Activated T-cell treated with anti-CD3 and anti-CD28 coated beads for 24 hours (primary cell): ENCODE measurements around the gene NPHS2.
"Not testable (repeated sequence)": the region's sequence is repeated elsewhere in the genome, so short reads cannot be mapped to it uniquely, and the experiment has no call there.

Experiments used
- DNase-seq: peaks from one replicate; pipeline ENCODE4 v3.0.0-alpha.2; 2020; ENCODE audit warnings: low read depth

NPHS2 gene

DNA sequence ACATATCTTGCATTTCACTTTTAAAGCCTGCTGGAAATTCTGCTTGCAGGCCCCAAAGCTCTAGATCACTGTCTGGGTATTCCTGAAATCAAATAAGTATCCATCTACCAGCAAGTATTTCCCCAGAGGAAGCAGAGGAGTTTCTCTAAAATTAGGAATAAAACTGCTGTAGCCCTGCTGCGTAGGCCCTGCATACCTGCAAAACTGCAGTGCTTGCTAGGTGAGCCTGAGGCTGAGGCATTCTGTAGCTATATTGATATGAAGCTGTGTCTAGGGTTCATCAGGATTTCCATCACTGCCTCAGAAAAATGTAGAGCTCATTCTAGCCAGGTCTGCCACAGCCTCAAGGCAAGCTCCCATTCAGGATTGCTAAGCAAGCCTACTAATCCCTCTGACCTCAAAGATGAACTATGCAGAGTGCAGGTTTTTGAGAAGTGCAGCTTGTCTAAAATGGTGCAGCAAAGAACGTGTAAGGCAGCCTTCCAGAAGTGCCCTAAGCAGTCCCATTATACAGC, 28.7 kb downstream of the NPHS2 start:
- DNase-seq, result no peak

- no peak for DNase-seq
These were observed 30.4 kb downstream of the NPHS2 start for GRCh38 chr1:179545321-179545720.

- no peak for DNase-seq
These were observed 34.0 kb downstream of the NPHS2 start for GRCh38 chr1:179541774-179542173.

DNA sequence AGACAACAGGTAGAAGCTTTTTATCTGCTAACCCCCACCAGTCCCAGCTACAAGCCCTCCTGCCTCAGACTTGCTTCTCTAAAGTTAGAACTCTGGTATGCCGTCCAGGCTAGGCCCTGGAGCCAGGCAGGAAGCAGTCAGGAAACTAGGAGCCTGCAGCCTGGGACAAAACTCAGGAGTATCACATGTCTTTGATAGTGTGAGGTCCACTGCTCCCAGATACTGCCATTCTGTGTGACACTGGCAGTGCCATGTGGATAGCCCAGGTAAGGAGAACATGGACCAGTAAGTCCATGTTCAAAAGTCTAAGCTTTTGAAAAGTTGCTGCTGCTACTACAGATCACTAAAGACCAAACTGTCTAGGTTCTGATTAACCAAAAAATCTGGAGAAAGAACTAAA, 45.4 kb downstream of the NPHS2 start:
- no peak for DNase-seq

GRCh38 chr1:179529482-179530195, 46.1 kb downstream of the NPHS2 start:
- DNase-seq, result no peak

DNA sequence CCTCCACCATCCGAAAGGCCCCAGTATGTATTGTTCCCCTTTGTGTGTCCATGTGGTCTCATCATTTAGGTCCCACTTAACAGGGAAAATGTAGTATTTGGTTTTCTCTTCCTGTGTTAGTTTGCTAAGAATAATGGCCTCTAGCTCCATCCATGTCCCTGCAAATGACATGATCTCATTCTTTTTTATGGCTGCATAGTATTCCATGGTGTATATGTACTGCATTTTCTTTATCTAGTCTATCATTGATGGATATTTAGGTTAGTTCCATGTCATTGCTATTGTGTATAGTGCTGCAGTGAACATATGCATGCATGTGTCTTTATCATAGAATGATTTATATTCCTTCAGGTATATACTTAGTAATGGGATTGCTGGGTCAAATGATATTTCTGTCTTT, 57.2 kb downstream of the NPHS2 start:
- DNase-seq, result not testable (repeated sequence)

DNA sequence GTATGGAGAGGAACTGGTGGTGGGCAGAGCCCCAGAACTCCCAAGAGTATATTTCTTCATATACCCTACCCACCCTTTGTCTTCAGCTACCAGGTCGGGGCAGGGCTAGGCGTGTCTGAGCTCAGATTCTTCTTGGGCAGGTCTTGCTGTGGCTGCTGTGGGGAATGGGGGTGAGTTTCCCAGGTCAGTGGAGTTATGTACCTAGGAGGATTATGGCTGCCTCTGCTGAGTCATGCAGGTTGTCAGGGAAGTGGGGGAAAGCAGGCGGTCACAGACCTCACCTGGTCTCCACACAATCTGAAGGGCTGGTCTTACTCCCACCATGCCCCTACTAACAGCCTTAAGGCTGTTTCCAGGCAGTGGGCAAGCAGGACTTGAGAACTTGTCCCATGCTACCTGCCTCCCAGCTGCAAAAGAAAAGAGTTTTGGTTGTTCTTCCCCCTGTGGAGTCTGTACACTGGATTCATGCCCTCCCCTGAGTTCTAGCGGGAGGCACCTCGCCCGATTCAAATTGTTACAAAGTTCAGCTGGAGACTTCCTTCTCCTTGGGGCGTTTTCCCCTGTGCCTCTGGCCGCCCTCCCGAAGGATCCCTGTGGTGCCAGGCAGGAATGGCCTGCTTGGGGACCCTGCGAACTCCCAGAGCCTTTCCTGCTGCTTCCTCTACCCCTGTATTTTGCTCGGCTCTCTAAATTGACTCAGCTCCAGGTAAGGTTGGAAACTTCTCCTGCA, 58.6 kb downstream of the NPHS2 start:
- no peak for DNase-seq

- no peak for DNase-seq
These were observed 65.7 kb downstream of the NPHS2 start for GRCh38 chr1:179510038-179510437.

GRCh38 chr1:179509384-179509783, 66.4 kb downstream of the NPHS2 start:
- DNase-seq, result no peak

DNA sequence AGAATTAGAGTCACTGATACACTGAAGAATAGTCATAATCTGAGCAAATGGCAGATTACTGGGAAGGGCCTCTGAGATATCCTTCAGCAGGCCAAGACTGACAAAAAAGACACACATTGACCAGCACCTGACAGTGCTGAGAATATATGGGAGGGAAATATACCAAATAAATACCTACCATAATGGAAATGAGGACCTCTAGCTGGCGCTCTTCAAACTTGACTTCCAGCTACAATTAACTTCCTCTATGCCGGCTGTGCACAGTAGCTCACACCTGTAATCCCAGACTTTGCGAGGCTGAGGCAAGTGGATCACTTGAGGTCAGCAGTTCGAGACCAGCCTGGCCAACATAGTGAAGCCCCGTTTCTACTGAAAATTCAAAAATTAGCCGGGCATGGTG, 69.5 kb downstream of the NPHS2 start:
- no peak for DNase-seq
